NCI-H69 (cell line): ENCODE data around the gene NFKBIZ.

ENCODE experiments used
- DNase-seq: peaks from one replicate; lab custom pipeline; 2025; lab: John Stamatoyannopoulos, UW

Gene NFKBIZ

GRCh38 chr3:101825904-101826445, 23.3 kb upstream of the NFKBIZ start:
- no peak for DNase-seq

GRCh38 chr3:101827211-101828174, 21.8 kb upstream of the NFKBIZ start:
- DNase-seq: peak; percentile 71

GRCh38 chr3:101828276-101828675, 21.0 kb upstream of the NFKBIZ start:
- peak; percentile 14 for DNase-seq

GRCh38 chr3:101828691-101829436, 20.4 kb upstream of the NFKBIZ start:
- DNase-seq: no peak

GRCh38 chr3:101829437-101829830, 19.9 kb upstream of the NFKBIZ start:
- DNase-seq: no peak

- DNase-seq: no peak
These were observed 19.4 kb upstream of the NFKBIZ start for GRCh38 chr3:101829874-101830273.

- DNase-seq: no peak
These were observed 15.8 kb upstream of the NFKBIZ start for GRCh38 chr3:101833446-101833974.

- DNase-seq: no peak
These were observed 13.6 kb upstream of the NFKBIZ start for GRCh38 chr3:101835676-101836075.

GRCh38 chr3:101836160-101836559, 13.2 kb upstream of the NFKBIZ start:
- no peak for DNase-seq

- peak; percentile 5 for DNase-seq
These were observed 12.4 kb upstream of the NFKBIZ start for GRCh38 chr3:101836652-101837598.

GRCh38 chr3:101838691-101839090, 10.6 kb upstream of the NFKBIZ start:
- DNase-seq: no peak

- no peak for DNase-seq
These were observed 9.2 kb upstream of the NFKBIZ start for GRCh38 chr3:101840066-101840465.

GRCh38 chr3:101842245-101842934, 6.9 kb upstream of the NFKBIZ start:
- no peak for DNase-seq

- no peak for DNase-seq
These were observed 6.4 kb upstream of the NFKBIZ start for GRCh38 chr3:101842935-101843330.

GRCh38 chr3:101845425-101845824, 3.9 kb upstream of the NFKBIZ start:
- no peak for DNase-seq

GRCh38 chr3:101846709-101847108, 2.6 kb upstream of the NFKBIZ start:
- DNase-seq: no peak

GRCh38 chr3:101847328-101847727, 2.0 kb upstream of the NFKBIZ start:
- no peak for DNase-seq

GRCh38 chr3:101848326-101848725, 988 bp upstream of the NFKBIZ start:
- DNase-seq: no peak

GRCh38 chr3:101849714-101850245, 466 bp downstream of the NFKBIZ start:
- DNase-seq: peak; percentile 60

- DNase-seq: peak; percentile 20
These were observed 1.1 kb downstream of the NFKBIZ start for GRCh38 chr3:101850246-101851051.
